T47D (cell line): ENCODE measurements around the gene MSH3.

Source experiments
- DNase-seq, 2 experiments: peaks; one replicate each; pipeline versions ENCODE4 v3.0.0 to v3.0.0-alpha.2; 2011 to 2012; ENCODE audit warnings: low read depth in 1 of 2, low spot score in 1 of 2
- JUND ChIP-seq: IDR thresholded peaks from 2 replicates; pipeline ENCODE4 v1.6.1; 2012; ENCODE audit warnings: low read depth
- in situ Hi-C: cut with HindIII; loops from 2 replicates; pipeline ENCODE4 v1.10.0; 2016; ENCODE audit warnings: low sequenced_read_pairs, low pct_unique_long_range_greater_than_20kb

The MSH3 gene

GRCh38 chr5:80753712-80754111 lies 99.3 kb downstream of the MSH3 start:
- no peak for TF ChIP-seq JUND
- no peak for DNase-seq
- in situ Hi-C loops = no loop called here

- no peak for DNase-seq
- TF ChIP-seq JUND = no peak
- in situ Hi-C loops = no loop called here
Observed at GRCh38 chr5:80754900-80755299, 100.4 kb downstream of the MSH3 start.

GRCh38 chr5:80755626-80756025 lies 101.2 kb downstream of the MSH3 start:
- DNase-seq = no peak
- in situ Hi-C loops = no loop called here

GRCh38 chr5:80756292-80756691 lies 101.8 kb downstream of the MSH3 start:
- DNase-seq = no peak
- TF ChIP-seq JUND = no peak
- in situ Hi-C loops = no loop called here

More at GRCh38 chr5:80755626-80756025, 101.2 kb downstream of the MSH3 start:
- TF ChIP-seq JUND = no peak

- no peak for TF ChIP-seq JUND
- no peak for DNase-seq
- in situ Hi-C loops = no loop called here
Observed at GRCh38 chr5:80757290-80757689, 102.8 kb downstream of the MSH3 start.

- DNase-seq = no peak
- TF ChIP-seq JUND = no peak
- in situ Hi-C loops = no loop called here
Observed at GRCh38 chr5:80759866-80760577, 105.6 kb downstream of the MSH3 start.

- DNase-seq = no peak
- in situ Hi-C loops = no loop called here
- no peak for TF ChIP-seq JUND
Observed at GRCh38 chr5:80760680-80761079, 106.2 kb downstream of the MSH3 start.

GRCh38 chr5:80761176-80761575 lies 106.7 kb downstream of the MSH3 start:
- in situ Hi-C loops = no loop called here

GRCh38 chr5:80761966-80762365 lies 107.5 kb downstream of the MSH3 start:
- in situ Hi-C loops = no loop called here

More at GRCh38 chr5:80761176-80761575, 106.7 kb downstream of the MSH3 start:
- DNase-seq = peak in 1 of 2 experiments; percentile 45
- TF ChIP-seq JUND = no peak

GRCh38 chr5:80762573-80762972 lies 108.1 kb downstream of the MSH3 start:
- in situ Hi-C loops = no loop called here
- no peak for DNase-seq
- no peak for TF ChIP-seq JUND

More at GRCh38 chr5:80761966-80762365, 107.5 kb downstream of the MSH3 start:
- DNase-seq = no peak
- no peak for TF ChIP-seq JUND

GRCh38 chr5:80763211-80763610 lies 108.8 kb downstream of the MSH3 start:
- no peak for DNase-seq
- in situ Hi-C loops = no loop called here
- no peak for TF ChIP-seq JUND

- peak in 1 of 2 experiments; percentile 7 for DNase-seq
- no peak for TF ChIP-seq JUND
- in situ Hi-C loops = no loop called here
Observed at GRCh38 chr5:80763873-80764647, 109.6 kb downstream of the MSH3 start.

GRCh38 chr5:80764786-80765185 lies 110.3 kb downstream of the MSH3 start:
- in situ Hi-C loops = no loop called here
- TF ChIP-seq JUND = no peak
- DNase-seq = no peak
